ENCODE measurements around the gene ACOX3.

- TF ChIP-seq CTCF (IDR thresholded peaks at IDR 0.05; ENCODE audit: low read length), result no peak
- no peak for TF ChIP-seq EZH2 (IDR thresholded peaks at IDR 0.05; ENCODE audit: borderline replicate concordance, low read length)
These were observed 36.5 kb downstream of the ACOX3 start for GRCh38 chr4:8403976-8404375.
